Measurements from ENCODE around the gene OTUD3.
"Not testable (repeated sequence)": the region's sequence is repeated elsewhere in the genome, so short reads cannot be mapped to it uniquely, and the experiment has no call there.

- TF ChIP-seq CTCF (IDR thresholded peaks at IDR 0.05; ENCODE audit: low read depth, low read length, poor library complexity, severe bottlenecking); EZH2phosphoT487 (IDR thresholded peaks at IDR 0.05; ENCODE audit: borderline replicate concordance, low read length): not testable (repeated sequence)
Measured at GRCh38 chr1:19849307-19849706, 32.9 kb upstream of the OTUD3 start.
